VCaP (cell line): Measurements from ENCODE around the gene PROSER3.
A peak's percentile ranks its signal among the peaks of the same experiment; 100 is the strongest.

Source experiments
- H3K27ac ChIP-seq: fragments of 450-650 bp; 2 replicates; pipeline ENCODE4 v1.5.1; 2017
- CTCF ChIP-seq: fragments of 450-650 bp; conservative IDR thresholded peaks from 2 replicates; pipeline ENCODE4 v1.5.1; 2017; ENCODE audit warnings: mild to moderate bottlenecking, moderate library complexity

The PROSER3 gene

GRCh38 chr19:35774274-35775045 lies 16.5 kb downstream of the PROSER3 start:
- H3K27ac ChIP-seq, result no peak overlapping the region; the same call in 1 of the 2 replicates
- TF ChIP-seq CTCF, result no peak

- TF ChIP-seq CTCF, result no peak
- peak overlapping the region; percentile 66; the same call in 1 of the 2 replicates for H3K27ac ChIP-seq
These were observed 17.0 kb downstream of the PROSER3 start for GRCh38 chr19:35775046-35775297.

GRCh38 chr19:35775298-35776101 lies 17.5 kb downstream of the PROSER3 start, which contains the start of gene ARHGAP33:
ARHGAP33 (plus strand) TSS chr19:35775564; CDS start chr19:35775659, 95 bp downstream.
- H3K27ac ChIP-seq, result peak within 1 kb of the TSS; percentile 66; the same call in 1 of the 2 replicates
- TF ChIP-seq CTCF, result no peak

GRCh38 chr19:35776102-35776788 lies 18.3 kb downstream of the PROSER3 start:
- no peak for TF ChIP-seq CTCF
- H3K27ac ChIP-seq, result peak overlapping the region; percentile 66; the same call in 1 of the 2 replicates

- no peak for TF ChIP-seq CTCF
- H3K27ac ChIP-seq, result no peak overlapping the region
These were observed 19.3 kb downstream of the PROSER3 start for GRCh38 chr19:35777086-35777841.

- TF ChIP-seq CTCF, result no peak
- H3K27ac ChIP-seq, result no peak overlapping the region
These were observed 20.0 kb downstream of the PROSER3 start for GRCh38 chr19:35777961-35778360.
